GM21367 (cell line): ENCODE data around the gene LIMS3.
A peak's percentile ranks its signal among the peaks of the same experiment; 100 is the strongest.
"Not testable (repeated sequence)": the region's sequence is repeated elsewhere in the genome, so short reads cannot be mapped to it uniquely, and the experiment has no call there.

Source experiments
- ATAC-seq: cut with Tn5 transposase; IDR thresholded peaks from one replicate; pipeline ENCODE4 v1.9.1; 2021; ENCODE audit not compliant: unreplicated experiment

Gene LIMS3

GRCh38 chr2:109898462-109899336 lies at the start of gene LIMS3:
Gene LIMS3 (plus strand): TSS chr2:109898688. CDS start chr2:109898729, 41 bp downstream.
- ATAC-seq: not testable (repeated sequence)

GRCh38 chr2:109871129-109871751 lies 27.2 kb upstream of the LIMS3 start:
- peak; percentile 93 for ATAC-seq

GRCh38 chr2:109876625-109877024 lies 21.9 kb upstream of the LIMS3 start:
- ATAC-seq: not testable (repeated sequence)

GRCh38 chr2:109882112-109882511 lies 16.4 kb upstream of the LIMS3 start:
- ATAC-seq: not testable (repeated sequence)

GRCh38 chr2:109888414-109888813 lies 10.1 kb upstream of the LIMS3 start:
- ATAC-seq: not testable (repeated sequence)

- ATAC-seq: not testable (repeated sequence)
These were observed 8.6 kb upstream of the LIMS3 start for GRCh38 chr2:109889909-109890308.

GRCh38 chr2:109891024-109891423 lies 7.5 kb upstream of the LIMS3 start:
- ATAC-seq: not testable (repeated sequence)

GRCh38 chr2:109893736-109894135 lies 4.8 kb upstream of the LIMS3 start:
- ATAC-seq: not testable (repeated sequence)

- ATAC-seq: not testable (repeated sequence)
These were observed 4.3 kb upstream of the LIMS3 start for GRCh38 chr2:109894141-109894540.

- not testable (repeated sequence) for ATAC-seq
These were observed 3.2 kb upstream of the LIMS3 start for GRCh38 chr2:109895090-109895869.

- ATAC-seq: peak; percentile 91
These were observed 2.3 kb upstream of the LIMS3 start for GRCh38 chr2:109896212-109896611.

- not testable (repeated sequence) for ATAC-seq
These were observed 573 bp upstream of the LIMS3 start for GRCh38 chr2:109897769-109898461.

GRCh38 chr2:109905796-109906195 lies 7.3 kb downstream of the LIMS3 start:
- ATAC-seq: peak; percentile 87

GRCh38 chr2:109908626-109909025 lies 10.1 kb downstream of the LIMS3 start:
- not testable (repeated sequence) for ATAC-seq

- ATAC-seq: not testable (repeated sequence)
These were observed 12.3 kb downstream of the LIMS3 start for GRCh38 chr2:109910789-109911188.

- ATAC-seq: not testable (repeated sequence)
These were observed 15.4 kb downstream of the LIMS3 start for GRCh38 chr2:109913911-109914310.

- not testable (repeated sequence) for ATAC-seq
These were observed 16.1 kb downstream of the LIMS3 start for GRCh38 chr2:109914552-109914951.

- not testable (repeated sequence) for ATAC-seq
These were observed 17.3 kb downstream of the LIMS3 start for GRCh38 chr2:109915830-109916229.

- not testable (repeated sequence) for ATAC-seq
These were observed 21.7 kb downstream of the LIMS3 start for GRCh38 chr2:109920162-109920561.

- ATAC-seq: not testable (repeated sequence)
These were observed 23.3 kb downstream of the LIMS3 start for GRCh38 chr2:109921543-109922384.
